ENCODE measurements around the gene MAPKAP1. TPM values are rescaled to one million over a fixed set of nuclear protein-coding genes. Genes with fewer than 3 reads are reported as not detected.

Gene MAPKAP1
- total and polyA plus RNA-seq, 8 donors = 32.7 to 212 (median 78.2) TPM

DNA sequence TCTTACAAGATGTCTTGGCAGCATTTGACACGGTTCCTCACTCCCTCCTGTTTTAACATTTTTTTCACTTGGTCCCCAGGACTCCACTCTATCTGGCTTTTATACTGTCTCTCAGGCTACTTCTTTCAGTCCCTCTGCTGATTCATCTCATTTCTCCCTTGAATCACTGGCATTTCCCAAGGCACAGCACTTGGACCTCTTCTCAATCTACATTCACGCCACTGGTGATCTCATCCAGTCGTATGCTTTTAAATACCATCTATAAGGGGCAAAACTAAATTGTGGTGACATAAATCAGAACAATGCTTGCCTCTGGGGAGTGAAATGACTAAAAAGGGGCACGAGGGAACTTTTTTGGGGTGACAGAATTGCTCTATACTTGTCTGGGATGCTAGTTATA is 47.1 kb downstream of the MAPKAP1 start:
- no peaks in the 10 kb centered on the region for H3K9me3 ChIP-seq
- WGBS, 5 donors = 62 to 75% (median 65%) methylated on average over 4 of the region's 4 CpGs
- TF ChIP-seq, protein P1, sequence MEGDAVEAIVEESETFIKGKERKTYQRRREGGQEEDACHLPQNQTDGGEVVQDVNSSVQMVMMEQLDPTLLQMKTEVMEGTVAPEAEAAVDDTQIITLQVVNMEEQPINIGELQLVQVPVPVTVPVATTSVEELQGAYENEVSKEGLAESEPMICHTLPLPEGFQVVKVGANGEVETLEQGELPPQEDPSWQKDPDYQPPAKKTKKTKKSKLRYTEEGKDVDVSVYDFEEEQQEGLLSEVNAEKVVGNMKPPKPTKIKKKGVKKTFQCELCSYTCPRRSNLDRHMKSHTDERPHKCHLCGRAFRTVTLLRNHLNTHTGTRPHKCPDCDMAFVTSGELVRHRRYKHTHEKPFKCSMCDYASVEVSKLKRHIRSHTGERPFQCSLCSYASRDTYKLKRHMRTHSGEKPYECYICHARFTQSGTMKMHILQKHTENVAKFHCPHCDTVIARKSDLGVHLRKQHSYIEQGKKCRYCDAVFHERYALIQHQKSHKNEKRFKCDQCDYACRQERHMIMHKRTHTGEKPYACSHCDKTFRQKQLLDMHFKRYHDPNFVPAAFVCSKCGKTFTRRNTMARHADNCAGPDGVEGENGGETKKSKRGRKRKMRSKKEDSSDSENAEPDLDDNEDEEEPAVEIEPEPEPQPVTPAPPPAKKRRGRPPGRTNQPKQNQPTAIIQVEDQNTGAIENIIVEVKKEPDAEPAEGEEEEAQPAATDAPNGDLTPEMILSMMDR (IDR thresholded peaks at IDR 0.05) = no peak
- TF ChIP-seq POLR2A (IDR thresholded peaks at IDR 0.05) (no peak), EP300 (IDR thresholded peaks at IDR 0.05) (no peak), POLR2AphosphoS5 (IDR thresholded peaks at IDR 0.05) (no peak)
- H3K4me3 ChIP-seq = no peak overlapping the region
- no peak overlapping the region for H3K27ac ChIP-seq
- peaks cover 0 to 9% (median 2%) of the 10 kb centered on the region in 4 donors for H3K36me3 ChIP-seq
- H3K27me3 ChIP-seq = no peaks in the 10 kb centered on the region
- intact Hi-C loops (cut with DNase I; ENCODE audit: low total_unique reads) = no loop called here
- DNase-seq = no peak
- H3K4me1 ChIP-seq = peaks cover 0 to 12% (median 0%) of the 10 kb centered on the region in 4 donors

DNA sequence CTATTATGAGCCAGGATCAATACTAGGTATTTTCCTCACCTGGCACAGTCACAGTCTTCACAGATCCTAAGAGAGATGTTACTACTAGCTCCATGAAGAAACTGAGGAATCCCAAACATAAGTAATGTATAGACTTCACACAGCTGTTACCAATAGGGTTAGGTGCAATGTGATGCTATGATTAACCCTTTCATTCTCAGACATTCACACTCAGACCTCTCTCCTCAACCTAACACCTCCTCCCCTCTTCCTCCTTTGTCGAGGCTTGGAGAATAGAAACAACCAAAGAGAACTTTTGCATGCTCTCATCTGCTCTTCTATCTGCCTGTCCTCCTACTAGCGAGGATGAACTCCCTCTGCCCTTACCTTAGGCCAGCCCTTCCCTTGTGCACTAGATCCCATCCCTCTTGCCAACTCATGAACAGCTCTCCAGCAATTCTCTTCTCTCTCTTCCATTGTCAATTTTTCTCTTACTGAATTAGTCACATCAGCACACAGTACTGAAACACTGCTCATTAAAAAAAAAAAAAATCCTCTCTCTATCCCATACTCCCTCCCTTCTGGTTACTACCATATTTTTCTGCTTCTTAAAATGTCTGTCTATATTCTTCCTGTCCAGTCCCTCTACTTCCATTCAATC is 47.7 kb downstream of the MAPKAP1 start:
- Histone ChIP-seq H3K4me3 (no peak overlapping the region), H3K9me3 (no peaks in the 10 kb centered on the region), H3K4me1 (peaks cover 0 to 12% (median 0%) of the 10 kb centered on the region in 4 donors), H3K27ac (no peak overlapping the region), H3K27me3 (no peaks in the 10 kb centered on the region), H3K36me3 (peaks cover 0 to 9% (median 0%) of the 10 kb centered on the region in 4 donors)
- 72 to 83% (median 75%) methylated on average over 2 of the region's 2 CpGs for WGBS, 5 donors
- TF ChIP-seq EP300 (IDR thresholded peaks at IDR 0.05) = no peak
- TF ChIP-seq, protein P1 (IDR thresholded peaks at IDR 0.05) = no peak
- TF ChIP-seq POLR2AphosphoS5 (IDR thresholded peaks at IDR 0.05) = no peak
- no peak for TF ChIP-seq POLR2A (IDR thresholded peaks at IDR 0.05)
- intact Hi-C loops (cut with DNase I; ENCODE audit: low total_unique reads) = no loop called here
- DNase-seq = no peak

DNA sequence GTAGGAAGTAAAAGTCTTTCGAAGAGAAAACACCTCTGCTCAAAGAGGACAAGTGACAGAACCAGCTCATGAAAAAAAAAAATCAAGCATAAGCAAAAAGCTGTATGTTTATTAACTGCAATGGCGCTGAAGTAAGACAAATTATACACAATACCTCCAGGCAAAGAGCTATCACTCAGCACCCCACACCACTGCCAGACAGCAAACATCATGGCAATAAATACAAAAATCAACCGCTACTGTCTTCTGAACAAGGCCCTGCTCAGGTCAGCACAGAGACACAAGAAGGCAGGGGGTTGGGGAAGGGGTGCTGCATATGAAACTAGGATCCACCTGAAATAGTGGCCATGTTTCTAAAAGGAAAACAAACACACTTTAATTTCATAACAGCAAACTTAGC is 50.4 kb downstream of the MAPKAP1 start:
- Histone ChIP-seq H3K9me3 (no peaks in the 10 kb centered on the region), H3K27ac (no peak overlapping the region), H3K4me3 (no peak overlapping the region), H3K27me3 (no peaks in the 10 kb centered on the region), H3K4me1 (peaks cover 0 to 12% (median 4%) of the 10 kb centered on the region in 4 donors), H3K36me3 (peaks cover 0 to 12% (median 4%) of the 10 kb centered on the region in 4 donors)
- no peak for DNase-seq
- TF ChIP-seq, protein P1 (IDR thresholded peaks at IDR 0.05) = no peak
- TF ChIP-seq EP300 (IDR thresholded peaks at IDR 0.05) (no peak), POLR2AphosphoS5 (IDR thresholded peaks at IDR 0.05) (no peak), POLR2A (IDR thresholded peaks at IDR 0.05) (no peak)
- intact Hi-C loops (cut with DNase I; ENCODE audit: low total_unique reads) = no loop called here
- WGBS, 5 donors = 83 to 94% (median 91%) methylated on average over 3 of the region's 3 CpGs

DNA sequence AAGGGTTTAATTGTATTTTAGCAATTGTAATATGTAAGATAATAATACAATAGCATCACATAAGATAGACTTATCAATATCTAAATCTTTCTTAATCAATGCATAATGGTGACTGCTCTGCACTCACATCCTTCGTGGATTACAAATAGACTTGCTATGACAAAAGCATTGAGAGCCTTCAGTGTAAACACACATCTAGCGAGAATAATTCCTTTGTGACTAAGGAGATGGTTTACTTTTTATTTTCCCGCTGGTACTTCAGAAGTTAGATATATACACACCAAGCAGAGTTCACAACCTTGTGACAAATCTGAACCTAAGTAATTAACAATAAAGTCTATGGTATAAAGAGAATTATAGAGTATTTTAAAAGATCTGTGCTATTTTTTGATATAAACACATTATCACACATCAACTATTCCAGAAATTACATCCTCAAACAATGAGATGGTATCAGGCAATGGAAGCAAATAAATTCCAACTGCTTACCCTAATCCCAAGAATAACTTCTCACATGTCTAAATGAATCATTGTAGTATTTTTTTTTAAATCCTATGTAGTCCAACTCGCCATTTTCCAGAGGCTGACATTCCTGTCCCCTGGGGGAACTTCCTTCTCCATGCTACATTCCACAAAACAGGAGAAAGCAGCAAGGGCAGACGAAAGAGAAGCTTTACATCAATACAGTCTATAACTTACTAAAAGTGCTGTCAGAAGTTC is 51.2 kb downstream of the MAPKAP1 start:
- Histone ChIP-seq H3K4me3 (no peak overlapping the region), H3K27ac (no peak overlapping the region), H3K4me1 (peaks cover 0 to 15% (median 6%) of the 10 kb centered on the region in 4 donors), H3K9me3 (no peaks in the 10 kb centered on the region), H3K36me3 (peaks cover 0 to 12% (median 4%) of the 10 kb centered on the region in 4 donors), H3K27me3 (no peaks in the 10 kb centered on the region)
- no peak for DNase-seq
- intact Hi-C loops (cut with DNase I; ENCODE audit: low total_unique reads) = no loop called here
- TF ChIP-seq EP300 (IDR thresholded peaks at IDR 0.05) = no peak
- TF ChIP-seq, protein P1 (IDR thresholded peaks at IDR 0.05) = no peak
- TF ChIP-seq POLR2A (IDR thresholded peaks at IDR 0.05) = no peak
- TF ChIP-seq POLR2AphosphoS5 (IDR thresholded peaks at IDR 0.05) = no peak
- WGBS, 5 donors = 63 to 84% (median 71%) methylated on average over 5 of the region's 5 CpGs

All from stomach (tissue), 9 donors.